H54 (cell line): ENCODE data around the gene LTN1.
A peak's percentile ranks its signal among the peaks of the same experiment; 100 is the strongest.
"Not testable (repeated sequence)": the region's sequence is repeated elsewhere in the genome, so short reads cannot be mapped to it uniquely, and the experiment has no call there.

ENCODE experiments used
- DNase-seq: peaks from one replicate; pipeline ENCODE4 v3.0.0; 2011; ENCODE audit warnings: low spot score, mixed read lengths; ENCODE audit not compliant: insufficient read length
- FAIRE-seq: peaks from 3 replicates; lab custom pipeline; 2011; peaks lifted over from hg19 to GRCh38; lab: Jason Lieb, UNC
- POLR2A ChIP-seq: IDR thresholded peaks from 2 replicates; pipeline ENCODE4 v1.6.1; 2011; ENCODE audit warnings: low read depth, mild to moderate bottlenecking, low read length

The LTN1 gene

DNA sequence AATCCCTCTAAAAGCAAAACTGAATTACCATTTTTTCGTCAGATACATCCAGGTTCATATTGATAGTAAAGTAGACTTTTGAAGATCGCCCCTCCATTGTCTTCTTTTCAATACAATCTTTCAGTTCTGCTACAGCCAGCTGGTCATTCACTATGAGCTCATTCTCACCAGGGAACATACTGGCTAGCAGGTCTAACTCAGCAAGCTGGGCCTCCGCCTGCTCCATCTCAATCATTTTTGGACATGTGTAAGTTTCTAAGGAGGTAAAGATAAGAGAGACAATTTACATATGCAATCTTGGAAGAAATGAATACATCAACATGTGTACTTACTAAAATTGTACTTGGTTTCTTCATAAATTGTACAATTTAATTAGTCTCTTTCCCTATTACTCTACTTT lies 15.7 kb upstream of the LTN1 start:
- no peak for DNase-seq
- FAIRE-seq = no peak
- no peak for TF ChIP-seq POLR2A

- TF ChIP-seq POLR2A = no peak
- no peak for DNase-seq
- no peak for FAIRE-seq
Observed at GRCh38 chr21:29007810-29008209, 15.1 kb upstream of the LTN1 start.

GRCh38 chr21:29007135-29007534 lies 14.5 kb upstream of the LTN1 start:
- DNase-seq (no peak), FAIRE-seq (no peak)
- TF ChIP-seq POLR2A = no peak

GRCh38 chr21:29005696-29006095 lies 13.0 kb upstream of the LTN1 start:
- DNase-seq (no peak), FAIRE-seq (no peak)
- no peak for TF ChIP-seq POLR2A

DNA sequence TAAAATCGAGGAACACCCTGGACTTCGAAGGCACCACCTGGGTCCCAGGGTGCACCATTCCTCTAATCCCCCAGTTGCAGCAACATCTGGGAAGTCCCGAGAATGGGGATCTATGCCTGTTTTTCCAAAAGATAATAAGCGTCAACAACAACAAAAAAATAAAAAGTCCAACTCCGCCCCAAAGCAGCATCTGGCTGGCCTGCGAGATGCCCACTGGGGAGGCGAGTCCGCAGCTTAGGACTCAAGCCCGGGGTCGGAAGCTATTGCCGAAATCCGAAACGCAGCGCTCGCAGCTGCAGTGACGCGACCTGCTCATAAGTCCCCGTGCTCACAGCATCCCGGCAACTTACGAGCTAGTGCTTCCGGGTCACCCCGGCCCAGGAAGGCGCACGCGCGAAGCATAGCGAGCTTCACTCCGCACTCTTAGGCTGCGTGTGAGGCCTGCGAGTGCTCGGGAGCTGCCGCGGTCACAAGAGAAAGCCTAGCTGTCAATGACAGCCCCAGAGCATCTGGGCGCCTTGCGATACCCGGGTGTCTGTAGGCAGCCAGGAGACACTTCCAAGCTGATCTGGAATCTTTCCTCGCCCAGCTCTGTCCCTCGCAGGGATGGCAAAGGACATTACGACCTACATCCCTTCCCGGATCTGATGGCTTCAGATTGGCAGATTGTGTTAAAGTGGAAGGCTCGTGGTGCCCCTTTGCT lies 9.9 kb upstream of the LTN1 start:
- peak; percentile 75 for TF ChIP-seq POLR2A
- DNase-seq (no peak), FAIRE-seq (no peak)

DNA sequence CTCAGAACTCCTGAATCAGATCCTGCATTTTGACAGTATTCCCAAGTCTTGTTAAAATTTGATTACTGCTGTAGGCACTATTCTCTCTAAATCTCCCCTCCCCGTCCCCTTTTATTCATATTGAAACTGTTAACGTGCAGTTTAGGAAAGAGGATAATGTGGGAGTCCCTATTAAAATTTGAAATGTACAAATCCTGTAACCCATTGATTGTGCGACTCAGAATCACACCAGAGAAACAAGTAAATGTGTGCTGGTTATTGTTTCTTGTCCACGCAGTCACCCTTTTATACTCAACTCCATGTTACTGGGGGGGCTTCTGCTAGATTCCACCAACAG lies 584 bp upstream of the LTN1 start:
- FAIRE-seq = no peak
- DNase-seq = no peak
- no peak for TF ChIP-seq POLR2A

GRCh38 chr21:28991861-28992525 lies 684 bp downstream of the LTN1 start:
- TF ChIP-seq POLR2A = no peak
- no peak for DNase-seq

GRCh38 chr21:28988146-28988545 lies 4.5 kb downstream of the LTN1 start:
- not testable (repeated sequence) for DNase-seq, FAIRE-seq

More at GRCh38 chr21:28991861-28992525, 684 bp downstream of the LTN1 start:
- FAIRE-seq = no peak

GRCh38 chr21:28986677-28987076 lies 6.0 kb downstream of the LTN1 start:
- FAIRE-seq = no peak
- no peak for TF ChIP-seq POLR2A
- no peak for DNase-seq

GRCh38 chr21:28982637-28983036 lies 10.0 kb downstream of the LTN1 start:
- FAIRE-seq = no peak
- TF ChIP-seq POLR2A = no peak

DNA sequence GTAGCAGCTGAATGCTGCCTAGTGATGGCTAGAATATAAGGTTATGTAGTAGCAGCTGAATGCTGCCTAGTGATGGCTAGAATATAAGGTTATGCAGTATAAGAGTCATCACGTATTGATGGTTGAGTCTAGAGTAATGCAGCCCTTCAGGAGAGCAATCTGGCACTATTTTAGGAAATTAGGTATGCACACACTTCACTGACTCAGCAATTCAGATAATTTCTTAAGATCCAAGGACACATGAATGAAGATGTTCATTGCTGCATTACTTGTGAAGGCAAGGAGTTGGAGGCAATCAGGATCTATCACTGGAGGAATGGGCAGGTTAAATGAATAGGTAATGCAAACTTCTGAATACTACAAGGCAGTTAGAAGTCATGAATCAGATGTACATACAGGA lies 13.6 kb downstream of the LTN1 start:
- FAIRE-seq = peak; percentile 38
- TF ChIP-seq POLR2A = no peak
- DNase-seq = no peak

More at GRCh38 chr21:28982637-28983036, 10.0 kb downstream of the LTN1 start:
- DNase-seq = no peak

DNA sequence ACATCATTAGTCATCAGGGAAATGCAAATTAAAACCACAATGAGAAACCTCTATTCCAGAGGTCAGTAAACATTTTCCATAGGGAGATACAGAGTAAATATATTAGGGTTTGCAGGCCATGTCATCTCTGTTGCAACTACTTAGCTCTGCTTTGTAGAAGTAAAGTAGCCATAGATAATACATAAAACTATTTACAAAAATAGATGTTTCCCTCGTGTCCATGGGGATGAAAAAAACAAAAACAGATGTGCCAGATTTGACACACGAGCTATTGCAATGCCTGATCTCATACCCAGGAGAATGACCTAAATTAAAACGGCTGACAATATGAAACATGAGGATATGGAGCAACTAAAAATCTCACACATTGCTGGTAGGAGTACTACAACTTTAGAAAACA lies 17.3 kb downstream of the LTN1 start:
- DNase-seq (no peak), FAIRE-seq (no peak)
- no peak for TF ChIP-seq POLR2A

- FAIRE-seq (peak; percentile 53), DNase-seq (no peak)
- no peak for TF ChIP-seq POLR2A
Observed at GRCh38 chr21:28974531-28975227, 18.0 kb downstream of the LTN1 start.

DNA sequence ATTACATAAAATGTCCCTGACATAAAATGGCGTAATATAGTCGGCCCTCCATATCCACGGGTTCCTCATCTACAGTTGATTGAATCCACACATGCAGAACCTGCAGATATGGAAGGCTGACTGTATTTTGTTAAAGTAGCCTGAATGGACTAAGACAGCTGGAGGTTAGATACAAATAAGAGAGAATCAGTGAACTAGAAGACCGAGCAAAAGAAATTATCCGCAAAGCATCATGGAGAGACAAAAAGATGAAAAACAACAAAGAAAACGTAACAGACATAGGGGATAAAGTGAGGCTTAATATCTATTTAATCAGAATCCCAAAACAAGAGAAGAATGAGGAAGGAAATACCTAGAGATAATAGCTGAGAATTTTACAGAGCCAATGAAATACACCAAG lies 20.3 kb downstream of the LTN1 start:
- DNase-seq (no peak), FAIRE-seq (no peak)
- no peak for TF ChIP-seq POLR2A
